Hepatic stellate cell (primary cell): ENCODE measurements around the gene ELOB.

ENCODE experiments used
- DNase-seq: peaks from one replicate; pipeline ENCODE4 v3.0.0; 2011; ENCODE audit warnings: low spot score

Gene ELOB

GRCh38 chr16:2767140-2767731, 9.8 kb downstream of the ELOB start:
- DNase-seq: no peak

- DNase-seq: no peak
Observed at GRCh38 chr16:2766430-2767139, 10.5 kb downstream of the ELOB start.

GRCh38 chr16:2765462-2766404, 11.3 kb downstream of the ELOB start:
- DNase-seq: no peak

- no peak for DNase-seq
Observed at GRCh38 chr16:2764718-2765117, 12.4 kb downstream of the ELOB start.

GRCh38 chr16:2763173-2763572, 13.9 kb downstream of the ELOB start:
- DNase-seq: no peak

GRCh38 chr16:2762711-2763110, 14.4 kb downstream of the ELOB start:
- no peak for DNase-seq

- no peak for DNase-seq
Observed at GRCh38 chr16:2761886-2762583, 15.0 kb downstream of the ELOB start.

GRCh38 chr16:2761472-2761871, 15.6 kb downstream of the ELOB start:
- DNase-seq: no peak

GRCh38 chr16:2757344-2757743, 19.7 kb downstream of the ELOB start:
- DNase-seq: no peak

GRCh38 chr16:2756288-2757015, 20.6 kb downstream of the ELOB start:
- no peak for DNase-seq

GRCh38 chr16:2755158-2755557, 21.9 kb downstream of the ELOB start:
- DNase-seq: no peak

- DNase-seq: peak; percentile 44
Observed at GRCh38 chr16:2753733-2754020, 23.4 kb downstream of the ELOB start.

GRCh38 chr16:2752850-2753732, 24.0 kb downstream of the ELOB start:
- peak; percentile 90 for DNase-seq

GRCh38 chr16:2752035-2752849, 24.8 kb downstream of the ELOB start, which contains the start of gene SRRM2:
TSS of gene SRRM2 (plus strand) at chr16:2752638. CDS start at chr16:2756365, 3,727 bp downstream.
- peak; percentile 98 for DNase-seq

- DNase-seq: no peak
Observed at GRCh38 chr16:2751577-2752034, 25.5 kb downstream of the ELOB start.

- no peak for DNase-seq
Observed at GRCh38 chr16:2749936-2750335, 27.1 kb downstream of the ELOB start.

- no peak for DNase-seq
Observed at GRCh38 chr16:2749476-2749875, 27.6 kb downstream of the ELOB start.

- no peak for DNase-seq
Observed at GRCh38 chr16:2748757-2749455, 28.2 kb downstream of the ELOB start.

GRCh38 chr16:2745961-2746360, 31.1 kb downstream of the ELOB start:
- no peak for DNase-seq
